ENCODE results near the gene IRF4.

The IRF4 gene

DNA sequence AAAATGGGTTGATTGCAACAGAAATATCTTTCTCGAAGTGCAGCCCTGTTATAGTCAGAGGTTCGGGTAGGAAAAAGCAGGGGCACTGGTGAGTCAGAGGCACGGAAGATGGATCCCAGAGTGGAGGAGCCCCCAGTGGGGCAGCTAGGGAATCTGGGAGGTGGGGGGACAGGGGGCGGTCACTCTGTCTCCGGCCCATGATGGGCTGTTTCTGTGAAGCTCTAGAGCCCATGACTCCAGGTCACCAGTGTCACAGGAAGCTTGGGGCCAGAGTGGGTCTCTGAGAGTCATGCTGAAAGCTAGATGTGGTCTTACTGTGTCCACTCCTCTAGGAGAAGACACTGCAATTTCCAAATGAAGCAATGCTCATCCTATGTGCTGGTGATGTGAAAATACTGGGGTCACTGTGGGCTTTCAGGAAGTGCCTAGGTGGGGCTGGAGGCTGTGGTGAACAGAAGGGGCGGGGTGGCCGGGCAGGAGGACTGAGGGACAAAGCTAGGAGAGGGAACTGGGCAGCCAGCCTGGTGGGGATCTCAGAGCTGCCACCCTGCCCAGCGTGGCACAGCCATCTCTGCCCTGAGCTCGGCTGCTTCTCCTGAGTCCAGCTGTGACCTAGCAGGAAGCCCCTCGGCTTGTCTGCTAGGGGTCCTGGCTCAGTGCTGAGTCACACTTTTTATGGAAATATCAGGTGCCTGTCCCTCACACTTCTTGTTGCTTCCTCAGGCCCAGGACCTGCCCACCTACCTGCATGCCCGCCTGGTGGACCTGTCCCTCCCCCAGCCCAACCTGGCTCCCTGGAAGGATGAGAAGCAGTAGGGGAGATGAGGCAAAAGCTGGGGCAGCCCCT is 54.2 kb downstream of the IRF4 start:
- no peak for DNase-seq

DNA sequence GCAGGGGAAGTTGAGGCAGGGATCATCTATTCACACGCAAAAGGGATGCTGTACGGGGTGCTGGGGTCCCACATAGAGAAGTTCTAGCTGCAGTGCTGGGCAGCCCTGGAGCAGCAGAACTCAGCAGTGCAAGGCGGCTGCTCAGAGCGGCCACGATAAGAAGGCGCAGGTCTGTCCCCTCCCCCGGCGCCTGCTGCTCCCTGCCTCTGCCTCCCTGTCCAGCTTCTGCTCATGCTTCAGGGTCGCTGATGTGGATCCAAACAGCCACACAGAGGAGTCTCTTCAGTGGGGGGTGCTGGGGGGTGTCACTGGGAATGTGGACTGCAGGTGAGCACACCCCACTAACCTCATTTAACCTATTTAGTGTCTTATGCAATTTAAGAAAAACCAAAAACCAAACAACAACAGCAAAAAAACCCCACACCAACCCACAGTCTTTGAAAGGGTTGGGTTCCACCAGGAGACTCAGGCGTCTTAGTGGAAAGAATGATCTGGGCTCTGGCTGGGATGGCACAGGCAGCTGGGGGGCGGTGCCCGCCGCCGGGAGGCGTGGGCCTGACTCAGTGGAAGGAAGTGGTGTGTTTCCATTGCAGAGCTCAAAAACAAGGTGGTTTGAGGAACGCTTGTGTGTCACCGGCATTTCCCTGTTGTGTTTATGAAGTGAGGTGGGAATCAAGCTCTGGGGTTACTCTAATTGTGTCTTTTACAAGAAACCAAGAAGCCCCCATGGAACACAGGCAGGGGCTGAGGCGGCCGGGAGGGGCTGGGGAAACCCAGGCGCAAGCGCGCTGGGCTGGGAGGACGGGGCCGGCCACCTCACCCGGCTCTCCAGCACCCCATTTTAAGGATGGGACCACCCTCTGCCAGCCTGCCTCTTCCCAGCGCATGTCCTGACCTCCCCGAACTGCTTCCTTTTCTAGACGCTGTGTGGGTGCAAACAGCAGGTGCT is 55.1 kb downstream of the IRF4 start:
- DNase-seq = no peak

DNA sequence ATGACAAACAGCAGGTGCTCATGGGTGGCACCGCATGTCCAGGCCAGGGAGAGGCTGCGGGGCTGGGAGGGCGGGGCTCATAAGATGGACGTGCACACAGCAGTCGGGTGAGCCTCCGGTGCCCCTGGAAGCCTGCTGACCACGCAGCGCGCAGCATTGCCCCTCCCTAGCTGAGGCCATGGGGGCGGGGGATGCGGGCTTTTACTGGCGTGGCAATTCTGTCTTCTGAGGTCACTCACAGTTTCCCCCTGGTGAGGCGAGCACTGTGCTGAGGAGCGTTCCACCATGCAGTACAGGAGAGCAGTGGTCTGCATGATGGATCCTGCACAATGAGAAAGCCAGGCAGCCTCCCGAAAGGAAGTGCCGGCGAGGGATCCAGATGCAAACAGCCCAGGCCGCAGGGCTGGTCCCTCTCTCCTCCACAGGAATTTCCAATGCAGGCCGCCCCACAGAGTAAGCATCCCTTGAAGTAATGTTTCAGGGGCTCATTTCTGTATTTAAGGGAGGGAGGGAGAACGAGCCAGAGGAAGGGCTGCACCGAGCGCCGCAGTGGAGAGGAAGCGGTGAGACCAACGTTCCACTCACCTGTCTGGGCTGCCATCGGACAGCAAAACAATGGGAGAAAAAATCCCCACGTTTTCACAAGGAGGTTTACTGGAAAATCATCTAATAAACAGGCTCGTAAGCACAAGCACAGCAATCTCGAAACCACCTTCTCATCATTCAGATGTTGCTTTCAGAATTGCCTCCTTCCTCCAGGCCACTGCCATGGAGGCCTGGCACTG is 56.0 kb downstream of the IRF4 start:
- no peak for DNase-seq

DNA sequence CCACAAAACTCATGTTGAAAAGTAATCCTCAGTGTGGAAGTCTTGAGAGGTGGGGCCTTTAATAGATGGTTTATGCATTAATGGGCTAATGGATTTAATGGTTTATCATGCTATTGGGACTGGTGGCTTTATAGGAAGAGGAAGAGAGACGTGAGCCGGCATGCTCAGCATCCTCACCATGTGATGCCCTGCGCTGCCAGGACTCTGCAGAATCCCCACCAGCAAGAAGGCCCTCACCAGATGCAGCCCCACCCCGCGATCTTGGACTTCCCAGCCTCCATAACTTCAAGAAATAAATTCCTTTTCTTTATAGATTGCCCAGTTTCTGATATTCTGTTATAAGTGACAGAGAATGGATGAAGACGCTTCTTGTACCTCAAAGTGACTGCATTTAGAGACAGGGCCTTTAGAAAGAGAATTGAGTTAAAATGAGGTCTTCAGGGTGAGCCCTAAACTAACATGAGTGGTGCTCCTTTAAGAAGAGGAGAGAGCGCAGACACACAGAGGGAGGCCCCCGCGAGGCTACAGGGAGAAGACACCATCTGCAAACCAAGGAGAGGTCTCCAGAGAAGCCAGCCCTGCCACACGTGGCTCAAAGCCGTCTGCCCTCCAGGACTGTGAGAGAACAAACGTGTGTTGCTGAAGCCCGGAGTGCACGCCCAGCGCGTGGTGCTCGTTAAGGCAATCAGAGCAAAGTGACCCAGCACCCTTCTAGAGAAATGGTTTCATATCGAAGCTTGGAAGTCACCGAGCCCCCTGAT is 56.9 kb downstream of the IRF4 start:
- no peak for DNase-seq

DNA sequence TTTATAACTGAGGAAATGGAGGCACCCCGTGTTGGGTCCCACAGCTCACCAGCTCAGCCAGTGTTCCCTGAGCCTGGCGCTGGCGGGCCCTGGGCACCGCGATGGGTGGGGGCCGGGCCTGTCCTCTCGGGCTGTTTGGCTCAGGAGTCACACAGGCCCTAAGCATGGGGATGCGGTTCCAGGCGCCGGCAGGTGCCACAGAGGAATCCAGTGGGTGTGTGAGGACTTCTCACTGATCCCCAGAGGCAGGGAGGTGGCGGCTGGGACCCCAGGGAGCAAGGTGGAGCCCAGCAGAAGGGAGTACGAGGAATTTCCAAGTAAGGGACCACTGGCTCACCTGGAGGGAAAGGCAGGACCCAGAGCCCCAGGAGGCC is 57.5 kb downstream of the IRF4 start:
- no peak for DNase-seq

DNA sequence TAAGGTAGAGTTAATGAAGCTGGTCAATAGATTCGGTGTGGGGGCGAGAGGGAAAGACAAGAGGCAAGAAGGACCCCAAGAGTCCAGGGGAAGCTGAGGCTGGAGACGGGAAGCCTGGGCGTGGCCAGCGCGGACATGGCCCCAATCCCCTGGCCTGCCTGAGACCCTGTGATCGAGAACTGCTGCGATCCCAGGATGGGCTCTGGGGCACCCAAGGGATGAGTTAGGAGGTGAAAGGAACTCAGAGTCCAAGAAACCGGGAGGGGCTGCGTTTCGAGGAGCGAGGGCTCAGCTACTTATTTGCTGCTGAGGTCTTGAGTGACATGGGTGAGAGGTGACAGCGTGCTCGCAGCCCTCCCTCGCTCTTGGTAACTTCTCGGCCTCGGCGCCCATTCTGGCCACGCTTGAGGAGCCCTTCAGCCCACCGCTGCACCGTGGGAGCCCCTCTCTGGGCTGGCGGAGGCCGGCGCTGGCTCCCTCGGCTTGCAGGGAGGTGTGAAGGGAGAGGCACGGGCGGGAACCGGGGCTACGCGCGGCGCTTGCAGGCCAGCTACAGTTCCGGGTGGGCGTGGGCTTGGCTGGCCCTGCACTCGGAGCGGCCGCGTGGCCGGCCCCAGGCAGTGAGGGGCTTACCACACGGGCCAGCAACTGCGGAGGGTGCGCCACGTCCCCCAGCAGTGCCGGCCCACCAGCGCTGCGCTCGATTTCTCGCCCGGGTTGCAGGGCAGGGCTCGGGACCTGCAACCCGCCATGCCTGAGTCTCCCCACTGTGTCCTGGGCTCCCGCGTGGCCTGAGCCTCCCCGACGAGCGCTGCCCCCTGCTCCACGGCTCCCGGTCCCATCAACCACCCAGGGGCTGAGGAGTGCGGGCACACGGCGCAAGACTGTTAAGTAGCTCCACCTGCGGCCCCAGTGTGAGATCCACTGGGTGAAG is 58.2 kb downstream of the IRF4 start:
- DNase-seq = no peak

DNA sequence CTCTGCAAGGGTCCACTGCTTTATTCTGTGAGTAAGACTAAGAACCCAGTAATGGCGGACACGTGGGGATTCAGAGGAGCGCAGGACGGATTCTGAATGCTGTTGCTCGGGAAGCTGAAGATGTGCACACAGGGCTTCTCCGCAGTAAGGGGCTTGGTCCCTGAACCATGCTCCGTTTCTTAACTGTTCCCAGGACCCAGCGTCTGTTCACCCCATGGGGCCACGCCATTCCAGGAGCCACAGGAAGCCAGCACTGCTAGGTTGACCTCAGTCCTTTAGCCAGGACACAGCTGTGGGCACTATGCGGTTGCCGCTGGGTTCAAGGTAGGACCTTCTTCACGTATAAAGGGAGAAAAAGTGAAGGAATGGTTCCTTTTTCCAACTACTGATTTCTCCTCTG is 59.8 kb downstream of the IRF4 start:
- DNase-seq = no peak

DNA sequence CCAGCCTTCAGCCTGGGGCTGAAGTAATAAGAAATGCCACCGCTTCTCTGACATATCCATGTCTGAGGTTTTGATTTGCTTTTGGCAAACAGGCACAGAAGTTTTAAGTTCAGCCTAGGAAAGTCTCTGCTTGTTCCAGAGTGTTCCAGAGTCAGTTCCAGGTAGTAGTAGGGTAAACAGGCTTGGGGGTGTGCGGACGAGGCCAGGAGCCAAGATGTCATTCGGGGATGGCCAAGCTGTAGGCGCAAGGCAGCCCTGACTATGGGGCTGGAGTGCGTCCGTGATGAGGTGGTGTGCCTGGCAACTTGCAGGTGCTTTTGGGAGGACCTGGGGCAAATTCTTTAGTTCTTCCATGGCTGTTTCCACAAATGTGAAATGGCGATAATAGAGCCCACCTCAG is 60.3 kb downstream of the IRF4 start:
- no peak for DNase-seq

DNA sequence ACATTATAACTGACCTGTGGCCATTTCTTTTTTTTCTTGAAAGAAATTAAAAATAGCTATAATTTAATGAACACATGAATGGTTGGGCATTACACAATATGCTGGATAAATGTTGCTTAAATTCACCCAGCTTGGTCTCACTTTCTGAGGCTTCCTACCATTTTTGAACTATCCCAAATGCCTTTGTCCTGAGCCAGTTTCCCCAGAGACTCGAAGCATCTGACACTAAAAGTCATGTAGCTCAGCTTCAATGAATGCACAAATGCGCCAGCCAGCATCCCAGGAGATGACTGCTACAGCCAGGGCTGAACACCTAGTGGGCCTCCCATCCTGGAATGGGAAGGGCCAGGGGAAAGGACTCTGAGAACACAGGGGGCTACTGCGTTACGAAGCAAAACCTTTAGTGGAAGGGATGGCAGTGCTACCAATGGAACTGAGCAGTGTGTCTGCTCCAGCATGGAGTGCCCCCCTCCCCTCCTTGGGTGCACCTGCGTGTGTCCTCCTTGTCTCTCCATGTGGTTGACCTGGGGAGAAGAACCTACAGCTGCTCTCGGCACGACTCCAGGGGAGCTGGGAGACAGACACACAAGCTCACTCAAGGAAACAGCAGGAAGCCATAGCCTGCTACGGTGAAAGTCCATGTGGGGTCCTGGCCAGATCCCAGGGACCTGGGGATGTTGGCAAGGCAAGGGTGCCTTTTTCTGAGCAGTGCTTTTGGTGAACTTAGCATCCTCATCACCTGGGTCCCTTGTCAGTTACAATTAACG is 60.9 kb downstream of the IRF4 start:
- no peak for DNase-seq

DNA sequence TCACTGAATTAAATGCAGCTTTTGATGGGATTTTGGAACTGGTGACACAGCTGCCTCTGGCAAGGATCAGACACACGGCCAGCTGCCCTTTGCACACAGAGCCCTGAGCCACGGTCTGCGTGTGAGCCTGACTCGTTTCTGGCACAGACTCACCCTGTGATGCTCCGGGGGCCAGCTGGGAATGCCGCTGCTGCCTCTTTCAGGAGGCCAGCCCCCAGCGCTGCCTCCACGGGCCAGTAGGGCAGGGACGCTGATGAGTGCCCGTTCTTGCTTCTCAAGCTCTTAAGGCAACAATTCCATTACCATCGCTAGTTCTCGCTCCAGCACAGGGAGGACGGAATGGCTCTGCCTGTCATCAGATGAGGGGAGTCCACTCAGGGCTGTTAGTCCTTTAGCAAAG is 61.6 kb downstream of the IRF4 start:
- DNase-seq = no peak

DNA sequence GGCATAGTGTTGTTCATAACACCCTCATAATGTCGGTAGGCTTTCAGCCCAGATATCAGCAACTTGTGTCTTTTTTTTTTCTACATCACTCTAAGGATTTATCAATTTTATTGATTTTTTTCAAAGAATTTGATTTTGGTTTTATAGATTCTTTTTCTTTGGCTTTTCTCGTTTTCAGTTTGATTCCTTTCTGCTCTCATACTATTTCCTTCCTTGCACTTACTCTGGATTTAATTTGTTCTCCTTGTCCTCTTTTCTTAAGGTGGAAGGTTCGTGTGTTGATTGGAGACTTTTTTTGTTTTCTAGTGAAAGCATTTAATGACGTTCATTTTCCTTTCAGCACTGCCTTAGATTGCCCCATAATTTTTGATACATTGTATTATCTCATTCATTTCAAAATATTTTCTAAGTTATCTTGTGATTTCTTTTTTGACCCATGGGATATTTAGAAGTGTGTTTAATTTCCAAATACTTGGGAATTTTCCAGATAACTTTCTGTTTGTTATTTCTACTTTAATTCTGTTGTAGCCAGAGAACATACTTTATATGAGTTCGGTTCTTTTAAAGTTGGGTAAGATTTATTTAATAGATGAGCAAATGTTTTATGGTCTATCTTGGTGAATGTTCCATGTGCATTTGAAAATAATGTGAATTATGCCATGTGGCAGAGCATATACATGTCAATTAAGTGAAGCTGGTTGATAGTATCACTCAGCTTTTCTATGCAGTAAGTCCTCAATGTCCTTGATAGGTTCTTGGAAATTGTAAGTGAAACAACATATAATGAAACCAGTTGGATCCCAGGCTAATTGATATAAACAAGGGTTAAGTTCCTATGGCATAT is 62.8 kb downstream of the IRF4 start:
- no peak for DNase-seq

DNA sequence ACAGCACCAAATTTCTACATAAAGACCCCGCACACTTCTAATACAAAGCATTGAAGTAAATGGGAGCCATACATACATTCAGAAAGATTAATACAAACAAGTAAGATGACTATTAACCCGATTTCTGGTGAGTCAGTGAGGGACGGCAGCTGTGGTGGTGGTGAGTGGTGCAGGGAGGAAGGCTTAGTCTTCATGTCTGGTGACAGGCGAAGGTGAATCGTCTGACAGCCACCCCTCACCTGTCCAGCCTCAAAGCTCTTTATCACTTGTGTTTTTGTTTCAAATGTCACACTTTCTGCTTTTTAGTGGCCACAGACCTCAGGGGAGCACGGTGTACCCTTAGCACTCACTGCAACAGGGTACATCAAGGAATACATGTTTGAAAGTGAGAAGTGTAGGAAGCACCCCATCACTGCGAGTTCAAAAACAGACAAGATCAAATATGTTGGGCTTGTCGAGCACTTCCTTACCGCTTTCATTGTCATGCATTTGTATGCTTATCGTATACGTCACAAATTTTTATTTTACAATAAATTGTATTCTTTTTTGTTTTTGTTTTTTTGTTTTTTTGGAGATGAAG is 63.5 kb downstream of the IRF4 start:
- DNase-seq = no peak

DNA sequence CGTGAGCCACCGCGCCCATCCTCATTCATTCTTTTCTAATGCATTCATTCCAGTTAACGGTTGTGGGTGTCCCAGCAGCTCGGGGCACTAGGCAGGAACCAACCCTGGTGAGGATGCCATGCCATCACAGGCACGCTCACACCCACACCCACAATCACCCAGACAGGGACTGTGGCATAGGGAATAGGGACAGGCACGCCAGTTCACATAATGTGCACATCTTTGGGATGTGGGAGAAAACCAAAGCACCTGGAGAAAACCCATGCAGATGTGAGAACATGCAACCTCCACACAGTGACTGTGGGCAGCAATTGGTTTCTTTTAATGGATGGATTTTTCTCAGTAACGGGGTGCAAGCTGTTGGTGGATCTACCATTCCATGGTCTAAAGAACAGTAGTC is 64.3 kb downstream of the IRF4 start:
- no peak for DNase-seq

DNA sequence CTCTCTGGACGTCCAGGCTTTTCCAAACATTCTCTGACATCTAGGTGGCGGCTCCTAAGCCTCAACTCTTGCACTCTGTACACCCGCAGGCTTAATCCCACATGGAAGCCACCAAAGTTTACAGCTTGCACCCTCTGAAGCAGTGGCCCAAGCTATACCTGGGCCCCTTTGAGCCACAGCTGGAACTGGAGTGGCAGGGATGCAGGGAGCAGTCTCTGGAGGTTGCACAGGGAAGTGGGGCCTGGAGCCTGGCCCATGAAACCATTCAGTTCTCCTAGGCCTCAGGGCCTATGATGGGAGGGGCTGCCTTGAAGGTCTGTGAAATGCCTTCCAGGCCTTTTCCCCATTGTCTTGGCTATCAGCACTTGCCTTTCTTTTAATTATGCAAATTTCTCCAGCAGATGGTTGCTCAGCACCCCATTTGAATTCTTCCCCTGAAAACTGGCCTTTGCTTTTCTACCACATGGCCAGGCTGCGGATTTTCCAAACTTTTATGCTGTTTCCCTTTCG is 64.9 kb downstream of the IRF4 start:
- no peak for DNase-seq

DNA sequence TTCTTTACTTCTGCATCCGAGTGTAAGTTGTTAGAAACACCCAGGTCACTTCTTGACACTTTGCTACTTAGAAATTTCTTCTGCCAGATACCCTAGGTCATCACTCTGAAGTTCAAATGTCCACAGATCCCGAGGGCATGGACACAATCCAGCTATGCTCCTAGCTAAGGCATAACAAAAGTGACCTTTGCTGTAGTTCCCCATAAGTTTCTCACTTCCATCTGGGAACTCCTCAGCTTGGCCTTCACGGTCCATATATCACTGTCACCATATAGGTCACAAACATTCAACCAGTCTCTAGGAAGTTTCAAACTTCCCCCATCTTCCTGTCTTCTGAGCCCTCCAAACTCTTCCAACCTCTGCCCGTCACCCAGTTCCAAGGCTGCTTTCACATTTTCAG is 65.3 kb downstream of the IRF4 start:
- no peak for DNase-seq
